ENCODE measurements around the gene KLLN.

DNA sequence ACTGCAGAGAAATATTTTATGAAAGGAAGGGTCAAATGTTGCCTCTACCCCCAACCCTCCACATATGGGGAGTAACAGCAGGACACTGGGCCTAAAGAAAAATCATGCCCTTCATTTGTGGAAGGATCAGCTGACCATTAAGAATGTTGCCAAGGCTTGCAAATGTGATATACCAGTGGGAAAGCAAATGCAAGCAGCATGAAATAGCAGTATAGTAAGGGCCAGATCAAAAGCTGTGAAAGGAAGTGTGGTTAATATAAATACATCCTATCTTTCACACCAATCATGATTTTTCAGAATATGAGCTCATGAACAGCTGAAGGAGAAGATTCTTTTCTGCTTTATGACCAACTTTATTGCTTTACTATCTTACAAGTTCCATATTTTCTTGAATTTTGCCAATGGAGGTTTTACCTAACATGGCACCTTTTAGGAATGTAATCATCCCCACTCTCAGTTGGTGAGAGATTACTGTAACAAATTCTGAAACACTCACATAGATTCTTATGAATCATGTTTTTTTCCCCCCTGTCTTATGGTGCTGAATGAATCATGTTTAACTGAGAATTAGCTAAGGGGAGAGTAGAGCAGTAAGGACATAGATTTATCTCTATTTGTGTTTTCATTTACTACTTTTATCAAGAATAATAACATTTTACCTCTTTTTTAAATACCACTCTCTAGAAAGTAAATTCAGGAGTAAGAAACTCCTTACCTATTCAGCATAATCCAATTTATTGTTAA lies 33.2 kb downstream of the KLLN start:
- TF ChIP-seq CREB1 (IDR thresholded peaks at IDR 0.05; ENCODE audit: low read depth) (no peak), TAF1 (IDR thresholded peaks at IDR 0.05; ENCODE audit: low read depth) (no peak), CEBPB (IDR thresholded peaks at IDR 0.05) (no peak), NFIC (IDR thresholded peaks at IDR 0.05) (no peak), FOXM1 (IDR thresholded peaks at IDR 0.05; ENCODE audit: borderline replicate concordance, low read depth) (no peak), YY1 (IDR thresholded peaks at IDR 0.05; ENCODE audit: low read depth) (no peak), TEAD4 (IDR thresholded peaks at IDR 0.05) (no peak)
- TF ChIP-seq, protein P1, sequence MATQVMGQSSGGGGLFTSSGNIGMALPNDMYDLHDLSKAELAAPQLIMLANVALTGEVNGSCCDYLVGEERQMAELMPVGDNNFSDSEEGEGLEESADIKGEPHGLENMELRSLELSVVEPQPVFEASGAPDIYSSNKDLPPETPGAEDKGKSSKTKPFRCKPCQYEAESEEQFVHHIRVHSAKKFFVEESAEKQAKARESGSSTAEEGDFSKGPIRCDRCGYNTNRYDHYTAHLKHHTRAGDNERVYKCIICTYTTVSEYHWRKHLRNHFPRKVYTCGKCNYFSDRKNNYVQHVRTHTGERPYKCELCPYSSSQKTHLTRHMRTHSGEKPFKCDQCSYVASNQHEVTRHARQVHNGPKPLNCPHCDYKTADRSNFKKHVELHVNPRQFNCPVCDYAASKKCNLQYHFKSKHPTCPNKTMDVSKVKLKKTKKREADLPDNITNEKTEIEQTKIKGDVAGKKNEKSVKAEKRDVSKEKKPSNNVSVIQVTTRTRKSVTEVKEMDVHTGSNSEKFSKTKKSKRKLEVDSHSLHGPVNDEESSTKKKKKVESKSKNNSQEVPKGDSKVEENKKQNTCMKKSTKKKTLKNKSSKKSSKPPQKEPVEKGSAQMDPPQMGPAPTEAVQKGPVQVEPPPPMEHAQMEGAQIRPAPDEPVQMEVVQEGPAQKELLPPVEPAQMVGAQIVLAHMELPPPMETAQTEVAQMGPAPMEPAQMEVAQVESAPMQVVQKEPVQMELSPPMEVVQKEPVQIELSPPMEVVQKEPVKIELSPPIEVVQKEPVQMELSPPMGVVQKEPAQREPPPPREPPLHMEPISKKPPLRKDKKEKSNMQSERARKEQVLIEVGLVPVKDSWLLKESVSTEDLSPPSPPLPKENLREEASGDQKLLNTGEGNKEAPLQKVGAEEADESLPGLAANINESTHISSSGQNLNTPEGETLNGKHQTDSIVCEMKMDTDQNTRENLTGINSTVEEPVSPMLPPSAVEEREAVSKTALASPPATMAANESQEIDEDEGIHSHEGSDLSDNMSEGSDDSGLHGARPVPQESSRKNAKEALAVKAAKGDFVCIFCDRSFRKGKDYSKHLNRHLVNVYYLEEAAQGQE (IDR thresholded peaks at IDR 0.05; ENCODE audit: low read depth) = no peak
